B cell (primary cell): Measurements from ENCODE around the gene CPNE9. TPM values are rescaled to one million over a fixed set of nuclear protein-coding genes. Genes with fewer than 3 reads are reported as not detected.

ENCODE experiments used
- ATAC-seq: fragments of 200-7000 bp; cut with Tn5 transposase; one replicate; pipeline ENCODE4 v1.10.0; 2021; ENCODE audit warnings: low read depth, mild to moderate bottlenecking, moderate number of reproducible peaks, moderate library complexity
- CTCF ChIA-PET: fragments of 350-600 bp; sonication (Branson Sonifier 250); formaldehyde crosslinking; loops from one replicate; lab custom pipeline; 2021; ENCODE audit warnings: antibody characterized with exemption, inconsistent platforms; lab: Charles Lee
- POLR2A ChIA-PET: fragments of 350-600 bp; sonication (Branson Sonifier 250); formaldehyde crosslinking; loops from one replicate; lab custom pipeline; 2021; ENCODE audit warnings: antibody characterized with exemption; lab: Charles Lee
- DNase-seq: peaks from one replicate; pipeline ENCODE4 v3.0.0; 2013
- H2AFZ ChIP-seq: 2 replicates; pipeline ENCODE4 v1.6.1; 2012; ENCODE audit warnings: mild to moderate bottlenecking, low read depth, low read length; ENCODE audit not compliant: insufficient read depth, poor library complexity, severe bottlenecking
- H3K27ac ChIP-seq, 2 donors: 1 replicate in 1 of 2; 2 replicates in 1 of 2; pipeline ENCODE4 v1.5.1; 2012 to 2013; ENCODE audit warnings: low read length in 2 of 2, mild to moderate bottlenecking in 2 of 2, moderate library complexity in 1 of 2
- H3K27me3 ChIP-seq, 4 experiments: fragments of 200-600 bp in 1 of 4; sonication (generic) in 1 of 4; replicated peaks in 1 of 4; 1 replicate in 2 of 4; 2 replicates in 2 of 4; pipeline versions ENCODE4 v1.6.1 to v1.7.0; 2013 to 2016; ENCODE audit warnings: low read length in 3 of 4, mild to moderate bottlenecking in 2 of 4, mixed read lengths in 1 of 4, moderate library complexity in 1 of 4; ENCODE audit not compliant: insufficient read depth in 4 of 4, control insufficient read depth in 3 of 4; ENCODE audit errors: control extremely low read depth in 1 of 4
- H3K36me3 ChIP-seq, 2 experiments: replicated peaks in 1 of 2; 1 replicate in 1 of 2; 2 replicates in 1 of 2; pipeline versions ENCODE4 v1.6.1 to v1.7.1; 2013; ENCODE audit warnings: low read length in 1 of 2; ENCODE audit not compliant: insufficient read depth in 2 of 2, control insufficient read depth in 1 of 2; ENCODE audit errors: control extremely low read depth in 1 of 2, extremely low read depth in 1 of 2
- H3K4me1 ChIP-seq, 2 donors: fragments of 200-600 bp in 1 of 2; sonication (generic) in 1 of 2; 1 replicate in 1 of 2; 2 replicates in 1 of 2; pipeline versions ENCODE4 v1.5.1 to v1.6.1; 2013 to 2017; ENCODE audit warnings: low read length in 2 of 2; ENCODE audit not compliant: control insufficient read depth in 2 of 2, insufficient read depth in 2 of 2
- H3K4me2 ChIP-seq: replicated peaks from 2 replicates; pipeline ENCODE3; 2012; ENCODE audit warnings: mild to moderate bottlenecking, low read depth, low read length; ENCODE audit not compliant: poor library complexity, severe bottlenecking
- H3K4me3 ChIP-seq, 5 experiments: fragments of 200-600 bp in 1 of 5; sonication (generic) in 1 of 5; 1 replicate in 3 of 5; 2 replicates in 2 of 5; pipeline versions ENCODE4 v1.5.1 to v1.7.0; 2011 to 2016; ENCODE audit warnings: low read length in 4 of 5, mild to moderate bottlenecking in 4 of 5, low read depth in 2 of 5, control low read depth in 1 of 5, moderate library complexity in 1 of 5; ENCODE audit not compliant: insufficient read depth in 1 of 5; ENCODE audit errors: control extremely low read depth in 1 of 5, extremely low read depth in 1 of 5
- H3K79me2 ChIP-seq: fragments of 200-600 bp; sonication (generic); one replicate; pipeline ENCODE4 v1.6.0; 2016; ENCODE audit warnings: low read length; ENCODE audit not compliant: control insufficient read depth, insufficient read depth
- H3K9ac ChIP-seq: fragments of 200-600 bp; sonication (generic); 2 replicates; pipeline ENCODE4 v1.6.1; 2017; ENCODE audit warnings: mild to moderate bottlenecking, low read length, moderate library complexity
- H3K9me3 ChIP-seq, 3 donors: one replicate each; pipeline versions ENCODE4 v1.6.1 to v1.7.1; 2013; ENCODE audit warnings: low read length in 2 of 3; ENCODE audit not compliant: control insufficient read depth in 2 of 3, insufficient read depth in 1 of 3; ENCODE audit errors: control extremely low read depth in 1 of 3
- H4K20me1 ChIP-seq: 2 replicates; pipeline ENCODE4 v1.6.0; 2012; ENCODE audit warnings: mild to moderate bottlenecking, low read length; ENCODE audit not compliant: insufficient read depth, control insufficient read depth, poor library complexity, severe bottlenecking
- H3K27ac Mint-ChIP-seq: one replicate; pipeline ENCODE4 v1.8.0; 2021; ENCODE audit warnings: mixed read lengths
- H3K27me3 Mint-ChIP-seq: one replicate; pipeline ENCODE4 v1.8.0; 2021; ENCODE audit warnings: mixed read lengths
- H3K4me1 Mint-ChIP-seq: one replicate; pipeline ENCODE4 v1.8.0; 2021; ENCODE audit warnings: mixed read lengths
- H3K4me3 Mint-ChIP-seq: one replicate; pipeline ENCODE4 v1.8.0; 2021; ENCODE audit warnings: mixed read lengths
- H3K9me3 Mint-ChIP-seq: one replicate; pipeline ENCODE4 v1.8.0; 2022; ENCODE audit warnings: mixed read lengths; ENCODE audit not compliant: insufficient read depth
- CTCF ChIP-seq: fragments of 200-600 bp; IDR thresholded peaks from one replicate; pipeline ENCODE4 v1.8.0; 2022; ENCODE audit warnings: antibody characterized with exemption, mild to moderate bottlenecking
- EZH2 ChIP-seq: IDR thresholded peaks from 2 replicates; pipeline ENCODE4 v1.6.1; 2012; ENCODE audit warnings: borderline replicate concordance, low read depth, mild to moderate bottlenecking, moderate library complexity, low read length; ENCODE audit not compliant: insufficient read depth, poor library complexity, severe bottlenecking
- WGBS: methylation state at CpG from one replicate; pipeline ENCODE4 v1.1.5; 2013; ENCODE audit warnings: missing lambda C conversion rate; ENCODE audit not compliant: insufficient coverage; 5-methylcytosine and 5-hydroxymethylcytosine counted together
- intact Hi-C: fragments of 100-400 bp; cut with micrococcal nuclease; formaldehyde crosslinking; loops from one replicate; pipeline ENCODE4 v1.10.0; 2022
- polyA plus RNA-seq: library from polyadenylated mRNA; depleted of rRNA; stranded (reverse); fragments of >200 nt; gene quantifications from 2 replicates; pipeline ENCODE4 v1.2.3, GENCODE V29; 2012
- total RNA-seq, 2 donors: library from RNA; stranded (reverse); fragments of 120-200 nt in 1 of 2; gene quantifications; 1 replicate in 1 of 2; 2 replicates in 1 of 2; pipeline versions ENCODE4 v1.2.3 to v1.2.4, GENCODE V29; 2013 to 2022

CPNE9 gene
- total and polyA plus RNA-seq, 2 donors (not counting 1 experiment from before 2014, with no cell fraction given): 0.30 to 0.37 TPM

- no peak overlapping the region for H3K4me2 ChIP-seq
- Mint-ChIP-seq H3K27ac (no peak overlapping the region), H3K4me1 (no peaks in the 10 kb centered on the region), H3K9me3 (no peaks in the 10 kb centered on the region), H3K4me3 (no peak overlapping the region), H3K27me3 (no peaks in the 10 kb centered on the region)
- H3K4me3 ChIP-seq: no peak overlapping the region
- H3K27me3 ChIP-seq: no peaks in the 10 kb centered on the region
- intact Hi-C loops: no loop called here
- no peak overlapping the region for H2AFZ ChIP-seq
- WGBS: 93% methylated on average over 2 of the region's 3 CpGs
- ATAC-seq (no peak), DNase-seq (no peak)
- peaks cover 6% of the 10 kb centered on the region for H3K79me2 ChIP-seq
- H3K9ac ChIP-seq: no peak overlapping the region
- H3K36me3 ChIP-seq: peaks cover 7 to 97% of the 10 kb centered on the region in 2 experiments
- no peak overlapping the region for H3K27ac ChIP-seq
- TF ChIP-seq EZH2 (no peak), CTCF (no peak)
- ChIA-PET POLR2A (no interaction called here), CTCF (no interaction called here)
- no peaks in the 10 kb centered on the region for H3K4me1 ChIP-seq
- H4K20me1 ChIP-seq: peaks cover 98% of the 10 kb centered on the region
- H3K9me3 ChIP-seq: no peaks in the 10 kb centered on the region
Observed at GRCh38 chr3:9683426-9683825, 20.2 kb upstream of the CPNE9 start.

- no peak overlapping the region for H3K4me3 ChIP-seq
- ChIA-PET CTCF (no interaction called here), POLR2A (no interaction called here)
- no peaks in the 10 kb centered on the region for H3K27me3 ChIP-seq
- 97% methylated on average over 18 of the region's 18 CpGs for WGBS
- Mint-ChIP-seq H3K4me1 (peaks cover 11% of the 10 kb centered on the region), H3K27ac (no peak overlapping the region), H3K27me3 (no peaks in the 10 kb centered on the region), H3K4me3 (no peak overlapping the region), H3K9me3 (no peaks in the 10 kb centered on the region)
- H3K79me2 ChIP-seq: peaks cover 6% of the 10 kb centered on the region
- TF ChIP-seq CTCF (no peak), EZH2 (no peak)
- DNase-seq (no peak), ATAC-seq (no peak)
- no peak overlapping the region for H3K9ac ChIP-seq
- H3K4me2 ChIP-seq: no peak overlapping the region
- H3K9me3 ChIP-seq: no peaks in the 10 kb centered on the region
- H4K20me1 ChIP-seq: peaks cover 99% of the 10 kb centered on the region
- no peak overlapping the region for H2AFZ ChIP-seq
- intact Hi-C loops: no loop called here
- no peak overlapping the region for H3K27ac ChIP-seq
- H3K36me3 ChIP-seq: peaks cover 3 to 98% of the 10 kb centered on the region in 2 experiments
- H3K4me1 ChIP-seq: peaks cover 7 to 14% of the 10 kb centered on the region in 2 donors
Observed at GRCh38 chr3:9685216-9686049, 18.2 kb upstream of the CPNE9 start.
